HepG2 (cell line): ENCODE results near the gene RPL38. TPM values are rescaled to one million over a fixed set of nuclear protein-coding genes. Genes with fewer than 3 reads are reported as not detected.

Experiments used
- ATF1 ChIP-seq: IDR thresholded peaks from 2 replicates; pipeline ENCODE4 v1.6.1; 2016; ENCODE audit warnings: mild to moderate bottlenecking, control low read depth
- CREM ChIP-seq, 2 experiments: sonication (generic) in 1 of 2; formaldehyde crosslinking in 1 of 2; IDR thresholded peaks; 2 replicates each; pipeline versions ENCODE4 v1.4.0 to v1.6.1; 2016 to 2020; ENCODE audit warnings: antibody characterized with exemption in 1 of 2, mild to moderate bottlenecking in 1 of 2, missing genetic modification reagents in 1 of 2
- EP300 ChIP-seq, 3 experiments: sonication (generic) in 1 of 3; formaldehyde crosslinking in 1 of 3; IDR thresholded peaks; 2 replicates each; pipeline versions ENCODE4 v1.5.1 to v1.6.1; 2011 to 2020; ENCODE audit warnings: low read depth in 2 of 3, low read length in 2 of 3, borderline replicate concordance in 1 of 3, improper control_type of control experiment in 1 of 3, mild to moderate bottlenecking in 1 of 3, missing genetic modification reagents in 1 of 3, moderate library complexity in 1 of 3
- ERF ChIP-seq: IDR thresholded peaks from 2 replicates; pipeline ENCODE4 v1.6.1; 2018; ENCODE audit warnings: missing biosample characterization, missing genetic modification reagents
- HNRNPK ChIP-seq: fragments of 200-400 bp; formaldehyde crosslinking; IDR thresholded peaks from 2 replicates; pipeline ENCODE4 v1.6.1; 2018; ENCODE audit warnings: low read length, low read depth, moderate library complexity, mild to moderate bottlenecking; ENCODE audit not compliant: poor library complexity, severe bottlenecking
- MIER3 ChIP-seq: IDR thresholded peaks from 2 replicates; pipeline ENCODE4 v1.6.1; 2016; ENCODE audit warnings: missing compliant biosample characterization, borderline replicate concordance
- PAF1 ChIP-seq: IDR thresholded peaks from 2 replicates; pipeline ENCODE4 v1.6.1; 2016; ENCODE audit warnings: missing genetic modification reagents, missing compliant biosample characterization
- RAD21 ChIP-seq: fragments of 450-650 bp; formaldehyde crosslinking; IDR thresholded peaks from 2 replicates; pipeline ENCODE4 v1.5.0; 2020; ENCODE audit warnings: mild to moderate bottlenecking
- RARA ChIP-seq: IDR thresholded peaks from 2 replicates; pipeline ENCODE4 v1.6.1; 2016; ENCODE audit warnings: missing genetic modification reagents, missing compliant biosample characterization
- SMC3 ChIP-seq: IDR thresholded peaks from 2 replicates; pipeline ENCODE4 v1.6.1; 2011; ENCODE audit warnings: low read length, improper control_type of control experiment
- SSRP1 ChIP-seq: IDR thresholded peaks from 2 replicates; pipeline ENCODE4 v1.6.1; 2016; ENCODE audit warnings: control low read depth
- TBL1XR1 ChIP-seq: fragments of 150-350 bp; IDR thresholded peaks from 2 replicates; pipeline ENCODE4 v1.6.1; 2014; ENCODE audit warnings: borderline replicate concordance, low read length; ENCODE audit not compliant: partially characterized antibody
- TBX3 ChIP-seq: fragments of 450-650 bp; IDR thresholded peaks from 2 replicates; pipeline ENCODE4 v1.6.1; 2017; ENCODE audit warnings: antibody characterized with exemption, mild to moderate bottlenecking, inconsistent platforms, borderline replicate concordance
- U2AF1 ChIP-seq: fragments of 200-400 bp; formaldehyde crosslinking; optimal IDR thresholded peaks from 2 replicates; pipeline ENCODE3; 2017; ENCODE audit warnings: mild to moderate bottlenecking, low read depth, low read length
- ZNF256 ChIP-seq: sonication (generic); formaldehyde crosslinking; conservative IDR thresholded peaks from 2 replicates; pipeline ENCODE4 v1.4.0; 2020; ENCODE audit warnings: missing genetic modification reagents
- ZNF354B ChIP-seq: sonication (generic); formaldehyde crosslinking; IDR thresholded peaks from 2 replicates; pipeline ENCODE4 v1.8.0; 2022; ENCODE audit warnings: mild to moderate bottlenecking, missing genetic modification reagents
- ZNF496 ChIP-seq: sonication (generic); formaldehyde crosslinking; IDR thresholded peaks from 2 replicates; pipeline ENCODE4 v1.8.1; 2023; ENCODE audit warnings: mild to moderate bottlenecking, moderate library complexity, missing genetic modification reagents; ENCODE audit not compliant: insufficient replicate concordance
- ZNF724P ChIP-seq: sonication (generic); formaldehyde crosslinking; IDR thresholded peaks from 2 replicates; pipeline ENCODE4 v1.8.0; 2022; ENCODE audit warnings: missing genetic modification reagents, borderline replicate concordance
- ZNF761 ChIP-seq: sonication (generic); formaldehyde crosslinking; conservative IDR thresholded peaks from 2 replicates; pipeline ENCODE4 v1.4.0; 2020; ENCODE audit warnings: mild to moderate bottlenecking, missing genetic modification reagents
- polyA plus RNA-seq, 8 experiments: library from polyadenylated mRNA; depleted of rRNA in 3 of 8; stranded (reverse) in 7 of 8; unstranded in 1 of 8; fragments of >200 nt; fragmentation: Illumina TruSeq in 4 of 8; extraction: Trizol in 4 of 8; gene quantifications; 2 replicates each; pipeline versions ENCODE4 v1.2.1 to v1.2.3, GENCODE V29; 2011 to 2016; ENCODE audit warnings: low read depth in 4 of 8, missing spikeins in 1 of 8, mixed read lengths in 1 of 8; ENCODE audit not compliant: insufficient read depth in 1 of 8
- total RNA-seq, 5 experiments: library from RNA; depleted of rRNA; stranded (reverse); fragments of >200 nt; fragmentation: Illumina TruSeq; extraction: Trizol; gene quantifications; 2 replicates each; pipeline ENCODE4 v1.2.3, GENCODE V29; 2016; ENCODE audit warnings: low read depth in 1 of 5
- TF ChIP-seq, protein P1 (sequence below): sonication (generic); formaldehyde crosslinking; IDR thresholded peaks from 2 replicates; pipeline ENCODE4 v1.4.0; 2020; ENCODE audit warnings: missing genetic modification reagents, borderline replicate concordance
- TF ChIP-seq, protein P2 (sequence below): sonication (generic); formaldehyde crosslinking; IDR thresholded peaks from 2 replicates; pipeline ENCODE4 v1.8.0; 2022; ENCODE audit warnings: missing genetic modification reagents, mild to moderate bottlenecking, borderline replicate concordance
- TF ChIP-seq, protein P3 (sequence below): sonication (generic); formaldehyde crosslinking; IDR thresholded peaks from 2 replicates; pipeline ENCODE4 v1.4.0; 2020; ENCODE audit warnings: missing genetic modification reagents

RPL38 gene
- total and polyA plus RNA-seq, 2 of the 13 experiments (the other 11 are each of a cell fraction or from before 2014, with no cell fraction given), result 2,370 to 2,372 TPM

GRCh38 chr17:74210191-74211140 lies 7.0 kb downstream of the RPL38 start (continued):
- TF ChIP-seq SMC3, result 0 out of 2 replicates have a peak, but pooled peaks have one; percentile 35
- 0 out of 2 replicates have a peak, but pooled peaks have one; percentile 34 for TF ChIP-seq ZNF724P (CRISPR knock-in tag)
- 0 out of 2 replicates have a peak, but pooled peaks have one; percentile 26 for TF ChIP-seq ZNF256
- TF ChIP-seq CREM (IDR thresholded peaks at IDR 0.05), result peak; percentile 24; the same call in 1 of the 2 replicates
- no peak for TF ChIP-seq CREM (CRISPR knock-in tag; IDR thresholded peaks at IDR 0.05)
- no peak for TF ChIP-seq ATF1 (CRISPR knock-in tag)
- peak; percentile 49 for TF ChIP-seq U2AF1
- TF ChIP-seq TBX3, result peak; percentile 66
- TF ChIP-seq, protein P1, sequence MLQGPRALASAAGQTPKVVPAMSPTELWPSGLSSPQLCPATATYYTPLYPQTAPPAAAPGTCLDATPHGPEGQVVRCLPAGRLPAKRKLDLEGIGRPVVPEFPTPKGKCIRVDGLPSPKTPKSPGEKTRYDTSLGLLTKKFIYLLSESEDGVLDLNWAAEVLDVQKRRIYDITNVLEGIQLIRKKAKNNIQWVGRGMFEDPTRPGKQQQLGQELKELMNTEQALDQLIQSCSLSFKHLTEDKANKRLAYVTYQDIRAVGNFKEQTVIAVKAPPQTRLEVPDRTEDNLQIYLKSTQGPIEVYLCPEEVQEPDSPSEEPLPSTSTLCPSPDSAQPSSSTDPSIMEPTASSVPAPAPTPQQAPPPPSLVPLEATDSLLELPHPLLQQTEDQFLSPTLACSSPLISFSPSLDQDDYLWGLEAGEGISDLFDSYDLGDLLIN (CRISPR knock-in tag), result no peak
- no peak for TF ChIP-seq HNRNPK
- 0 out of 4 replicates have a peak, but pooled peaks of 1 of the 2 experiments have one; percentile 4 for TF ChIP-seq EP300 (IDR thresholded peaks at IDR 0.05; ENCODE audit: low read depth in 2 of 2, low read length in 2 of 2)
- TF ChIP-seq EP300 (CRISPR knock-in tag; IDR thresholded peaks at IDR 0.05; ENCODE audit: borderline replicate concordance), result no peak
- TF ChIP-seq RAD21 (CRISPR knock-in tag), result peak; percentile 66
- peak; percentile 95 for TF ChIP-seq SSRP1 (CRISPR knock-in tag)
- TF ChIP-seq ZNF761 (CRISPR knock-in tag), result no peak
- peak; percentile 85 for TF ChIP-seq PAF1 (CRISPR knock-in tag)
- peak; percentile 14 for TF ChIP-seq TBL1XR1
- TF ChIP-seq, protein P2, sequence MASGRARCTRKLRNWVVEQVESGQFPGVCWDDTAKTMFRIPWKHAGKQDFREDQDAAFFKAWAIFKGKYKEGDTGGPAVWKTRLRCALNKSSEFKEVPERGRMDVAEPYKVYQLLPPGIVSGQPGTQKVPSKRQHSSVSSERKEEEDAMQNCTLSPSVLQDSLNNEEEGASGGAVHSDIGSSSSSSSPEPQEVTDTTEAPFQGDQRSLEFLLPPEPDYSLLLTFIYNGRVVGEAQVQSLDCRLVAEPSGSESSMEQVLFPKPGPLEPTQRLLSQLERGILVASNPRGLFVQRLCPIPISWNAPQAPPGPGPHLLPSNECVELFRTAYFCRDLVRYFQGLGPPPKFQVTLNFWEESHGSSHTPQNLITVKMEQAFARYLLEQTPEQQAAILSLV (CRISPR knock-in tag), result no peak; the same call in 1 of the 2 replicates
- 0 out of 2 replicates have a peak, but pooled peaks have one; percentile 28 for TF ChIP-seq ZNF354B (CRISPR knock-in tag)
- TF ChIP-seq, protein P3, sequence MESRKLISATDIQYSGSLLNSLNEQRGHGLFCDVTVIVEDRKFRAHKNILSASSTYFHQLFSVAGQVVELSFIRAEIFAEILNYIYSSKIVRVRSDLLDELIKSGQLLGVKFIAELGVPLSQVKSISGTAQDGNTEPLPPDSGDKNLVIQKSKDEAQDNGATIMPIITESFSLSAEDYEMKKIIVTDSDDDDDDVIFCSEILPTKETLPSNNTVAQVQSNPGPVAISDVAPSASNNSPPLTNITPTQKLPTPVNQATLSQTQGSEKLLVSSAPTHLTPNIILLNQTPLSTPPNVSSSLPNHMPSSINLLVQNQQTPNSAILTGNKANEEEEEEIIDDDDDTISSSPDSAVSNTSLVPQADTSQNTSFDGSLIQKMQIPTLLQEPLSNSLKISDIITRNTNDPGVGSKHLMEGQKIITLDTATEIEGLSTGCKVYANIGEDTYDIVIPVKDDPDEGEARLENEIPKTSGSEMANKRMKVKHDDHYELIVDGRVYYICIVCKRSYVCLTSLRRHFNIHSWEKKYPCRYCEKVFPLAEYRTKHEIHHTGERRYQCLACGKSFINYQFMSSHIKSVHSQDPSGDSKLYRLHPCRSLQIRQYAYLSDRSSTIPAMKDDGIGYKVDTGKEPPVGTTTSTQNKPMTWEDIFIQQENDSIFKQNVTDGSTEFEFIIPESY (CRISPR knock-in tag), result 0 out of 2 replicates have a peak, but pooled peaks have one; percentile 39
- peak; percentile 12; the same call in 1 of the 2 replicates for TF ChIP-seq MIER3 (CRISPR knock-in tag)
- peak; percentile 48; the same call in 1 of the 2 replicates for TF ChIP-seq ERF (CRISPR knock-in tag)
- TF ChIP-seq ZNF496 (CRISPR knock-in tag), result no peak
- 0 out of 2 replicates have a peak, but pooled peaks have one; percentile 24 for TF ChIP-seq RARA (CRISPR knock-in tag)
